H1 (cell line): Measurements from ENCODE around the gene CFB. TPM values are rescaled to one million over a fixed set of nuclear protein-coding genes. Genes with fewer than 3 reads are reported as not detected.

Experiments used
- CTCF ChIA-PET: fragments of 300-600 bp; sonication (Branson Sonifier 250); formaldehyde crosslinking; loops from one replicate; lab custom pipeline; 2021; ENCODE audit not compliant: partially characterized antibody; lab: Charles Lee
- POLR2A ChIA-PET: fragments of 300-600 bp; sonication (Branson Sonifier 250); formaldehyde crosslinking; loops from one replicate; lab custom pipeline; 2021; ENCODE audit warnings: inconsistent platforms; ENCODE audit not compliant: partially characterized antibody; lab: Charles Lee
- DNase-seq, 2 experiments: peaks; one replicate each; pipeline versions ENCODE4 v3.0.0 to v3.0.0-alpha.2; 2010 to 2022; ENCODE audit warnings: low spot score in 2 of 2, low read depth in 1 of 2, mixed read lengths in 1 of 2
- FAIRE-seq: peaks from 2 replicates; lab custom pipeline; 2011; peaks lifted over from hg19 to GRCh38; lab: Jason Lieb, UNC
- H2AFZ ChIP-seq: 2 replicates; pipeline ENCODE4 v1.8.1; 2012; ENCODE audit warnings: low read length, inconsistent platforms
- H2AK5ac ChIP-seq: 2 replicates; pipeline ENCODE4 v1.6.1; 2013; ENCODE audit warnings: low read depth, low read length
- H2BK120ac ChIP-seq: replicated peaks from 2 replicates; pipeline ENCODE3; 2013; ENCODE audit warnings: low read depth, low read length, inconsistent platforms
- H2BK12ac ChIP-seq: 2 replicates; pipeline ENCODE4 v1.6.1; 2013; ENCODE audit warnings: low read depth, low read length
- H2BK15ac ChIP-seq: 2 replicates; pipeline ENCODE4 v1.6.1; 2013; ENCODE audit warnings: low read length
- H2BK20ac ChIP-seq: 2 replicates; pipeline ENCODE4 v1.6.1; 2013; ENCODE audit warnings: low read length
- H2BK5ac ChIP-seq: 2 replicates; pipeline ENCODE4 v1.6.1; 2013; ENCODE audit warnings: low read depth, low read length
- H3K14ac ChIP-seq: 2 replicates; pipeline ENCODE4 v1.6.1; 2013; ENCODE audit warnings: inconsistent platforms; ENCODE audit not compliant: insufficient read length
- H3K18ac ChIP-seq: 2 replicates; pipeline ENCODE4 v1.6.1; 2013; ENCODE audit warnings: low read length; ENCODE audit errors: extremely low read depth
- H3K23ac ChIP-seq: 2 replicates; pipeline ENCODE4 v1.6.1; 2013; ENCODE audit warnings: inconsistent platforms; ENCODE audit not compliant: insufficient read length
- H3K23me2 ChIP-seq: 2 replicates; pipeline ENCODE4 v1.6.1; 2013; ENCODE audit warnings: low read depth, low read length
- H3K27ac ChIP-seq: 2 replicates; pipeline ENCODE4 v1.6.1; 2011; ENCODE audit warnings: low read depth, low read length, inconsistent platforms
- H3K27me3 ChIP-seq, 4 experiments: replicated peaks in 1 of 4; 1 replicate in 1 of 4; 2 replicates in 3 of 4; pipeline versions ENCODE4 v1.6.1 to v1.8.1; 2011 to 2013; ENCODE audit warnings: low read length in 3 of 4, mild to moderate bottlenecking in 3 of 4, inconsistent platforms in 2 of 4, mixed read lengths in 2 of 4, moderate library complexity in 1 of 4; ENCODE audit not compliant: control insufficient read depth in 3 of 4, insufficient read depth in 3 of 4; ENCODE audit errors: extremely low read depth in 1 of 4
- H3K36me3 ChIP-seq, 4 experiments: 2 replicates each; pipeline versions ENCODE4 v1.6.1 to v1.8.1; 2011 to 2013; ENCODE audit warnings: mild to moderate bottlenecking in 4 of 4, low read length in 3 of 4, moderate library complexity in 2 of 4, control low read depth in 1 of 4, inconsistent platforms in 1 of 4; ENCODE audit not compliant: insufficient read depth in 4 of 4, control insufficient read depth in 2 of 4
- H3K4ac ChIP-seq: replicated peaks from 2 replicates; pipeline ENCODE3; 2013; ENCODE audit warnings: low read length, low read depth, mixed read lengths, inconsistent platforms; ENCODE audit not compliant: insufficient read length
- H3K4me1 ChIP-seq, 4 experiments: replicated peaks in 1 of 4; 1 replicate in 1 of 4; 2 replicates in 3 of 4; pipeline versions ENCODE4 v1.6.1 to v1.8.1; 2011 to 2013; ENCODE audit warnings: low read length in 3 of 4, inconsistent platforms in 2 of 4, mixed read lengths in 1 of 4; ENCODE audit not compliant: insufficient read depth in 4 of 4, control insufficient read depth in 3 of 4
- H3K4me2 ChIP-seq, 2 experiments: 2 replicates each; pipeline versions ENCODE4 v1.6.1 to v1.8.1; 2011 to 2013; ENCODE audit warnings: low read depth in 2 of 2, low read length in 2 of 2, control low read depth in 1 of 2, inconsistent platforms in 1 of 2, mild to moderate bottlenecking in 1 of 2; ENCODE audit not compliant: insufficient read depth in 1 of 2
- H3K4me3 ChIP-seq, 4 experiments: fragments of 200-600, 300-600 bp in 1 of 4; sonication (generic), shearing (Covaris generic), sonication (Bioruptor Twin) in 1 of 4; 2 replicates each; pipeline versions ENCODE4 v1.5.1 to v1.8.1; 2011 to 2016; ENCODE audit warnings: low read length in 4 of 4, low read depth in 3 of 4, control low read depth in 2 of 4, inconsistent platforms in 2 of 4, mild to moderate bottlenecking in 2 of 4, mixed read lengths in 1 of 4, moderate library complexity in 1 of 4; ENCODE audit not compliant: insufficient read depth in 2 of 4; ENCODE audit errors: extremely low read depth in 1 of 4
- H3K56ac ChIP-seq: replicated peaks from 2 replicates; pipeline ENCODE3; 2013; ENCODE audit warnings: low read depth, mild to moderate bottlenecking, mixed read lengths, low read length, inconsistent platforms; ENCODE audit not compliant: insufficient read length
- H3K79me1 ChIP-seq: 2 replicates; pipeline ENCODE4 v1.6.1; 2013; ENCODE audit warnings: low read depth, low read length, control low read depth
- H3K79me2 ChIP-seq, 2 experiments: 2 replicates each; pipeline versions ENCODE4 v1.6.1 to v1.8.1; 2012 to 2013; ENCODE audit warnings: low read length in 2 of 2, mild to moderate bottlenecking in 2 of 2, inconsistent platforms in 1 of 2; ENCODE audit not compliant: insufficient read depth in 2 of 2, control insufficient read depth in 1 of 2
- H3K9ac ChIP-seq, 4 experiments: replicated peaks in 1 of 4; 1 replicate in 1 of 4; 2 replicates in 3 of 4; pipeline versions ENCODE4 v1.6.1 to v1.8.1; 2011 to 2013; ENCODE audit warnings: low read depth in 3 of 4, low read length in 3 of 4, control low read depth in 2 of 4, mild to moderate bottlenecking in 2 of 4, moderate library complexity in 2 of 4, inconsistent platforms in 1 of 4; ENCODE audit errors: extremely low read depth in 1 of 4
- H3K9me3 ChIP-seq, 2 experiments: 2 replicates each; pipeline versions ENCODE4 v1.6.1 to v1.8.1; 2012 to 2013; ENCODE audit warnings: mild to moderate bottlenecking in 2 of 2, moderate library complexity in 2 of 2, control low read depth in 1 of 2, inconsistent platforms in 1 of 2, low read depth in 1 of 2, low read length in 1 of 2, mixed read lengths in 1 of 2; ENCODE audit not compliant: insufficient read depth in 2 of 2
- H4K20me1 ChIP-seq, 2 experiments: replicated peaks in 1 of 2; 2 replicates each; pipeline versions ENCODE3 to v1.8.1; 2011 to 2013; ENCODE audit warnings: inconsistent platforms in 2 of 2, low read length in 2 of 2, mild to moderate bottlenecking in 1 of 2; ENCODE audit not compliant: insufficient read depth in 2 of 2, control insufficient read depth in 1 of 2
- H4K5ac ChIP-seq: 2 replicates; pipeline ENCODE4 v1.6.1; 2013; ENCODE audit warnings: low read length, low read depth, mixed read lengths, inconsistent platforms; ENCODE audit not compliant: insufficient read length
- H4K8ac ChIP-seq: 2 replicates; pipeline ENCODE4 v1.8.0; 2013; ENCODE audit warnings: mild to moderate bottlenecking, moderate library complexity, low read length, inconsistent platforms; ENCODE audit not compliant: insufficient read depth; ENCODE audit errors: extremely low read depth
- H4K91ac ChIP-seq: replicated peaks from 2 replicates; pipeline ENCODE3; 2013; ENCODE audit warnings: low read length, mixed read lengths, inconsistent platforms; ENCODE audit not compliant: insufficient read length
- CREB1 ChIP-seq: IDR thresholded peaks from 2 replicates; pipeline ENCODE4 v1.6.1; 2012; ENCODE audit warnings: inconsistent platforms
- E2F6 ChIP-seq: IDR thresholded peaks from 2 replicates; pipeline ENCODE4 v1.6.1; 2012; ENCODE audit warnings: inconsistent platforms
- EZH2 ChIP-seq: fragments of 200-600 bp; sonication (generic); IDR thresholded peaks from 2 replicates; pipeline ENCODE4 v1.7.1; 2012; ENCODE audit warnings: low read depth, mild to moderate bottlenecking, moderate library complexity, low read length, inconsistent platforms; ENCODE audit not compliant: severe bottlenecking
- JUN ChIP-seq: IDR thresholded peaks from 2 replicates; pipeline ENCODE4 v1.6.1; 2011; ENCODE audit warnings: low read depth, mild to moderate bottlenecking, improper control_type of control experiment, low read length
- SIN3A ChIP-seq, 2 experiments: IDR thresholded peaks in 1 of 2; conservative IDR thresholded peaks in 1 of 2; 2 replicates each; pipeline ENCODE4 v1.6.1; 2011 to 2012; ENCODE audit warnings: low read length in 2 of 2, improper control_type of control experiment in 1 of 2, low read depth in 1 of 2, mild to moderate bottlenecking in 1 of 2
- TEAD4 ChIP-seq: IDR thresholded peaks from 2 replicates; pipeline ENCODE4 v1.6.1; 2012; ENCODE audit warnings: low read depth, low read length, inconsistent platforms, mixed read lengths
- WGBS, 2 experiments: shearing (Covaris generic) in 1 of 2; methylation state at CpG; one replicate each; pipeline versions ENCODE4 v1.1.6 to v1.1.7; 2013 to 2015; ENCODE audit warnings: low lambda C conversion rate in 2 of 2, mixed read lengths in 2 of 2, inconsistent platforms in 1 of 2, low coverage in 1 of 2, missing lambda C conversion rate in 1 of 2; ENCODE audit not compliant: insufficient replicate concordance in 2 of 2, insufficient coverage in 1 of 2, insufficient read length in 1 of 2; ENCODE audit errors: extremely low coverage in 1 of 2, missing lambda C conversion rate in 1 of 2; 5-methylcytosine and 5-hydroxymethylcytosine counted together
- polyA plus RNA-seq, 7 experiments: library from polyadenylated mRNA; depleted of rRNA in 3 of 7; stranded (reverse) in 5 of 7; unstranded in 2 of 7; fragments of >200 nt in 5 of 7; fragments of 200-250 nt in 2 of 7; gene quantifications; 1 replicate in 5 of 7; 2 replicates in 1 of 7; 4 replicates in 1 of 7; pipeline versions ENCODE4 v1.2.1 to v1.2.3, GENCODE V29; 2011 to 2013; ENCODE audit warnings: missing spikeins in 2 of 7, mixed read lengths in 2 of 7
- total RNA-seq: library from RNA; stranded (reverse); fragmentation: NEBNext Ultra II Directional; extraction: Animal tissue kit (Norgen Biotek cat#: 25700); gene quantifications from 2 replicates; pipeline ENCODE4 v1.2.1, GENCODE V29; 2021
- TF ChIP-seq, protein P1 (sequence below): IDR thresholded peaks from 2 replicates; pipeline ENCODE4 v1.6.1; 2012; ENCODE audit warnings: low read length, inconsistent platforms

CFB gene
- total and polyA plus RNA-seq, 2 of the 8 experiments (the other 6 are each of a cell fraction or from before 2014, with no cell fraction given): 0.09 TPM; not detected in 1

DNA sequence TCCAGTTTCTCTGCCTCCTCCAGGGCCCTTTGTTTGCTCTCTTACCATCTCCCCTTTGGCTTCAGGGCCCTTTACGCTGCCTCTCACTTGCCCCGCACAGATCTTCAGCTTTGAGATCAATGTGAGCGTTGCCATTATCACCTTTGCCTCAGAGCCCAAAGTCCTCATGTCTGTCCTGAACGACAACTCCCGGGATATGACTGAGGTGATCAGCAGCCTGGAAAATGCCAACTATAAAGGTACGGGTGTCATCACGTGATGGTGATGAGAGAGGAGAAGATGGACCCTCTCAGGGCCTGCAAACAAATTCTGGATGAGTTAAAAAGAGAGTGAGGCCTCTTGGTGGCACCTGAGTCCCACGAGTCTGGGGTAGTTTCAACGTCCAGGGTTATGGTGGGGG lies 10.1 kb upstream of the CFB start:
- Histone ChIP-seq H2AK5ac (no peak overlapping the region), H3K9ac (no peak overlapping the region), H2BK12ac (no peak overlapping the region), H3K36me3 (no peaks in the 10 kb centered on the region), H3K23ac (no peak overlapping the region), H3K14ac (no peak overlapping the region), H2BK15ac (no peak overlapping the region), H4K91ac (no peak overlapping the region), H4K5ac (no peak overlapping the region), H3K79me2 (no peaks in the 10 kb centered on the region), H4K8ac (no peak overlapping the region), H2BK20ac (no peak overlapping the region), H3K4ac (no peak overlapping the region), H2AFZ (no peak overlapping the region), H3K56ac (no peak overlapping the region), H3K27ac (no peak overlapping the region), H4K20me1 (no peaks in the 10 kb centered on the region), H3K18ac (no peak overlapping the region), H3K4me3 (no peak overlapping the region), H3K4me1 (0 out of 7 replicates have a peak, but pooled peaks cover 0 to 2% (median 0%) of the 10 kb centered on the region in 4 experiments), H3K79me1 (no peaks in the 10 kb centered on the region), H2BK120ac (no peak overlapping the region), H2BK5ac (no peak overlapping the region), H3K9me3 (peaks cover 4 to 7% of the 10 kb centered on the region in 2 experiments; a peak in 1 of 4 replicates), H3K4me2 (no peak overlapping the region), H3K27me3 (no peaks in the 10 kb centered on the region), H3K23me2 (no peaks in the 10 kb centered on the region)
- POLR2A ChIA-PET: interaction anchor here (0.9 to 1.4 kb wide), 2 partner anchors 12 to 287 kb away, joined by 3 to 5 read pairs; no protein-coding TSS in a partner anchor
- FAIRE-seq: no peak
- WGBS, 2 experiments: 86% methylated on average over 9 of the region's 9 CpGs; no CpG with 5 or more reads in 1 of the 2 experiments
- DNase-seq: no peak
- CTCF ChIA-PET: interaction anchor here (0.9 to 1.6 kb wide), 3 partner anchors 12 to 48 kb away, joined by 4 to 7 read pairs (median 7); no protein-coding TSS in a partner anchor
- no peak for TF ChIP-seq E2F6
- TF ChIP-seq SIN3A (conservative IDR thresholded peaks at IDR 0.05 in 1 of 2, IDR thresholded peaks at IDR 0.05 in 1 of 2; ENCODE audit: low read depth in 1 of 2, low read length in 2 of 2): no peak
- no peak for TF ChIP-seq TEAD4
- TF ChIP-seq CREB1: no peak
- no peak for TF ChIP-seq JUN
- no peak for TF ChIP-seq EZH2
- TF ChIP-seq, protein P1, sequence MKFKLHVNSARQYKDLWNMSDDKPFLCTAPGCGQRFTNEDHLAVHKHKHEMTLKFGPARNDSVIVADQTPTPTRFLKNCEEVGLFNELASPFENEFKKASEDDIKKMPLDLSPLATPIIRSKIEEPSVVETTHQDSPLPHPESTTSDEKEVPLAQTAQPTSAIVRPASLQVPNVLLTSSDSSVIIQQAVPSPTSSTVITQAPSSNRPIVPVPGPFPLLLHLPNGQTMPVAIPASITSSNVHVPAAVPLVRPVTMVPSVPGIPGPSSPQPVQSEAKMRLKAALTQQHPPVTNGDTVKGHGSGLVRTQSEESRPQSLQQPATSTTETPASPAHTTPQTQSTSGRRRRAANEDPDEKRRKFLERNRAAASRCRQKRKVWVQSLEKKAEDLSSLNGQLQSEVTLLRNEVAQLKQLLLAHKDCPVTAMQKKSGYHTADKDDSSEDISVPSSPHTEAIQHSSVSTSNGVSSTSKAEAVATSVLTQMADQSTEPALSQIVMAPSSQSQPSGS: no peak
